Smooth muscle cell (in vitro differentiated cells): Measurements from ENCODE around the gene SMIM10. TPM values are rescaled to one million over a fixed set of nuclear protein-coding genes. Genes with fewer than 3 reads are reported as not detected.
A peak's percentile ranks its signal among the peaks of the same experiment; 100 is the strongest.

Source experiments
- DNase-seq: peaks from one replicate; lab custom pipeline; 2025; ENCODE audit not compliant: unreplicated experiment; lab: John Stamatoyannopoulos, UW
- H2AFZ ChIP-seq: fragments of 200-600 bp; sonication (generic); 2 replicates; pipeline ENCODE4 v1.6.0; 2016; ENCODE audit warnings: antibody characterized with exemption, low read depth, mild to moderate bottlenecking
- H3F3A ChIP-seq: fragments of 200-600 bp; sonication (generic); 2 replicates; pipeline ENCODE4 v1.6.0; 2017; ENCODE audit warnings: antibody characterized with exemption, low read depth
- H3K27ac ChIP-seq: fragments of 200-600 bp; sonication (generic); 2 replicates; pipeline ENCODE4 v1.5.1; 2016; ENCODE audit warnings: low read depth, mild to moderate bottlenecking
- H3K27me3 ChIP-seq: fragments of 200-600 bp; sonication (generic); 2 replicates; pipeline ENCODE4 v1.6.1; 2016; ENCODE audit warnings: low read depth, mild to moderate bottlenecking
- H3K36me3 ChIP-seq: fragments of 200-600 bp; sonication (generic); 2 replicates; pipeline ENCODE4 v1.5.1; 2016; ENCODE audit warnings: low read depth
- H3K4me1 ChIP-seq: fragments of 200-600 bp; sonication (generic); 2 replicates; pipeline ENCODE4 v1.5.1; 2016; ENCODE audit warnings: low read depth
- H3K4me2 ChIP-seq: fragments of 200-600 bp; sonication (generic); 2 replicates; pipeline ENCODE4 v1.6.0; 2016; ENCODE audit warnings: mild to moderate bottlenecking
- H3K4me3 ChIP-seq: fragments of 200-600 bp; sonication (generic); 2 replicates; pipeline ENCODE4 v1.5.1; 2016; ENCODE audit warnings: mild to moderate bottlenecking
- H3K79me2 ChIP-seq: fragments of 200-600 bp; sonication (generic); 2 replicates; pipeline ENCODE4 v1.6.0; 2016; ENCODE audit warnings: low read depth, mild to moderate bottlenecking
- H3K9ac ChIP-seq: fragments of 200-600 bp; sonication (generic); 2 replicates; pipeline ENCODE4 v1.6.0; 2016; ENCODE audit warnings: low read depth
- H3K9me3 ChIP-seq: fragments of 200-600 bp; sonication (generic); replicated peaks from 2 replicates; pipeline ENCODE4 v1.5.1; 2016; ENCODE audit warnings: low read depth
- H4K20me1 ChIP-seq: fragments of 200-600 bp; sonication (generic); 2 replicates; pipeline ENCODE4 v1.6.0; 2016; ENCODE audit warnings: low read depth
- WGBS: methylation state at CpG from one replicate; pipeline ENCODE4 v1.1.7; 2016; ENCODE audit warnings: low lambda C conversion rate; 5-methylcytosine and 5-hydroxymethylcytosine counted together
- polyA plus RNA-seq: library from polyadenylated mRNA; unstranded; fragments of >200 nt; fragmentation: Nextera tagmentation; extraction: Ambion mirVana; gene quantifications from 2 replicates; pipeline ENCODE4 v1.2.1, GENCODE V29; 2016
- total RNA-seq: library from RNA; depleted of rRNA; stranded (reverse); fragments of >200 nt; gene quantifications from 2 replicates; pipeline ENCODE4 v1.2.3, GENCODE V29; 2014
- TF ChIP-seq, protein P1 (sequence below): fragments of 200-600 bp; sonication (generic); IDR thresholded peaks from 2 replicates; pipeline ENCODE4 v1.5.1; 2017; ENCODE audit warnings: borderline replicate concordance, mild to moderate bottlenecking, antibody characterized with exemption; ENCODE audit not compliant: insufficient read depth, poor library complexity, severe bottlenecking

Gene SMIM10
- total and polyA plus RNA-seq, 2 experiments from 2014 or later = 2.0 to 2.7 TPM

- Histone ChIP-seq H3K27me3 (no peaks in the 10 kb centered on the region), H3K79me2 (no peaks in the 10 kb centered on the region), H3K9ac (no peak overlapping the region), H3K4me2 (no peak overlapping the region), H4K20me1 (no peaks in the 10 kb centered on the region), H3K36me3 (no peaks in the 10 kb centered on the region), H3K27ac (no peak overlapping the region), H3F3A (no peaks in the 10 kb centered on the region), H2AFZ (no peak overlapping the region), H3K9me3 (no peaks in the 10 kb centered on the region), H3K4me1 (no peaks in the 10 kb centered on the region), H3K4me3 (no peak overlapping the region)
- WGBS = 76% methylated on average over 4 of the region's 4 CpGs
- DNase-seq = no peak
- TF ChIP-seq, protein P1, sequence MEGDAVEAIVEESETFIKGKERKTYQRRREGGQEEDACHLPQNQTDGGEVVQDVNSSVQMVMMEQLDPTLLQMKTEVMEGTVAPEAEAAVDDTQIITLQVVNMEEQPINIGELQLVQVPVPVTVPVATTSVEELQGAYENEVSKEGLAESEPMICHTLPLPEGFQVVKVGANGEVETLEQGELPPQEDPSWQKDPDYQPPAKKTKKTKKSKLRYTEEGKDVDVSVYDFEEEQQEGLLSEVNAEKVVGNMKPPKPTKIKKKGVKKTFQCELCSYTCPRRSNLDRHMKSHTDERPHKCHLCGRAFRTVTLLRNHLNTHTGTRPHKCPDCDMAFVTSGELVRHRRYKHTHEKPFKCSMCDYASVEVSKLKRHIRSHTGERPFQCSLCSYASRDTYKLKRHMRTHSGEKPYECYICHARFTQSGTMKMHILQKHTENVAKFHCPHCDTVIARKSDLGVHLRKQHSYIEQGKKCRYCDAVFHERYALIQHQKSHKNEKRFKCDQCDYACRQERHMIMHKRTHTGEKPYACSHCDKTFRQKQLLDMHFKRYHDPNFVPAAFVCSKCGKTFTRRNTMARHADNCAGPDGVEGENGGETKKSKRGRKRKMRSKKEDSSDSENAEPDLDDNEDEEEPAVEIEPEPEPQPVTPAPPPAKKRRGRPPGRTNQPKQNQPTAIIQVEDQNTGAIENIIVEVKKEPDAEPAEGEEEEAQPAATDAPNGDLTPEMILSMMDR = no peak
These were observed 5.3 kb upstream of the SMIM10 start for GRCh38 chrX:134985479-134985878.

- DNase-seq = no peak
- peak overlapping the region; percentile 78 for H3K4me2 ChIP-seq
- H3K9me3 ChIP-seq = no peaks in the 10 kb centered on the region
These were observed 353 bp upstream of the SMIM10 start for GRCh38 chrX:134990475-134990800.

DNA sequence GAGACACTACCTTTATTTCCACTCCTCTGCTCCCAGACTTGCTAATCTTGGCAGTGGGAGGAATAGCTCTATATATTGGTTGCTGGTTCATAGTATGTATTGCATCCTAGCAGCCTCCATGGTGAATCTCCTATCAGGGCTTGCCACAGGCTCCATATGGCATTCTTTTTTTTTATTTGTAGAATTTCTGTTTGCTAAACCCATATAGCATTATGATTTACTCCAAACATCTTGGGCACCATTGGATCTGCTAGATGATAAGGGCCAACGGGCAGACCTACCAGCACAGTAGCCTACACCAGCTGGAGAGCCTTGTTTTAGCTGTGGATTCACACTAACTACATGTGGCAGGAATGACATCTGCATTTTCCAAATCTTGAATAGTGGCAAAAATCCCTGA, 6.9 kb downstream of the SMIM10 start:
- Histone ChIP-seq H3K4me3 (no peak overlapping the region), H3K4me1 (no peaks in the 10 kb centered on the region), H3K36me3 (no peaks in the 10 kb centered on the region), H3K4me2 (no peak overlapping the region), H3K79me2 (no peaks in the 10 kb centered on the region), H3K9ac (no peak overlapping the region), H3F3A (no peaks in the 10 kb centered on the region), H3K9me3 (no peaks in the 10 kb centered on the region), H4K20me1 (no peaks in the 10 kb centered on the region), H3K27me3 (no peaks in the 10 kb centered on the region), H2AFZ (no peak overlapping the region), H3K27ac (no peak overlapping the region)
- WGBS = 61% methylated on average over 1 of the region's 1 CpG
- TF ChIP-seq, protein P1 = no peak
- no peak for DNase-seq

More at GRCh38 chrX:134990475-134990800, 353 bp upstream of the SMIM10 start:
- Histone ChIP-seq H3K27ac (peak overlapping the region; percentile 60), H3K4me3 (peak overlapping the region; percentile 37), H3K4me1 (no peaks in the 10 kb centered on the region), H3K79me2 (no peaks in the 10 kb centered on the region), H4K20me1 (no peaks in the 10 kb centered on the region), H3K27me3 (no peaks in the 10 kb centered on the region), H3K36me3 (no peaks in the 10 kb centered on the region), H3K9ac (no peak overlapping the region), H2AFZ (no peak overlapping the region), H3F3A (no peaks in the 10 kb centered on the region)
- TF ChIP-seq, protein P1 = no peak
- 46% methylated on average over 4 of the region's 4 CpGs for WGBS

GRCh38 chrX:134998246-134998645, 7.5 kb downstream of the SMIM10 start:
- no peak for DNase-seq
- Histone ChIP-seq H3K9ac (no peak overlapping the region), H3K4me1 (no peaks in the 10 kb centered on the region), H2AFZ (no peak overlapping the region), H3K79me2 (no peaks in the 10 kb centered on the region), H3K9me3 (no peaks in the 10 kb centered on the region), H3K36me3 (no peaks in the 10 kb centered on the region), H3K4me2 (no peak overlapping the region), H3K4me3 (no peak overlapping the region), H3K27ac (no peak overlapping the region), H3F3A (no peaks in the 10 kb centered on the region), H3K27me3 (no peaks in the 10 kb centered on the region), H4K20me1 (no peaks in the 10 kb centered on the region)
- TF ChIP-seq, protein P1 = no peak
- 77% methylated on average over 4 of the region's 4 CpGs for WGBS
